Hepatocyte (in vitro differentiated cells): ENCODE results near the gene SF3B5.

Experiments used
- CTCF ChIP-seq: fragments of 200-600 bp; sonication (generic); IDR thresholded peaks from 2 replicates; pipeline ENCODE4 v1.5.1; 2016; ENCODE audit warnings: antibody characterized with exemption, mild to moderate bottlenecking; ENCODE audit not compliant: poor library complexity
- EZH2phosphoT487 ChIP-seq: fragments of 200-600 bp; sonication (generic); IDR thresholded peaks from one replicate; pipeline ENCODE4 v1.6.1; 2018; ENCODE audit warnings: antibody characterized with exemption, mild to moderate bottlenecking, low read depth, moderate library complexity; ENCODE audit not compliant: unreplicated experiment, severe bottlenecking

GRCh38 chr6:144133225-144133821 is 38.0 kb upstream of the SF3B5 start:
- TF ChIP-seq CTCF (no peak), EZH2phosphoT487 (no peak)
